Small intestine (tissue), 7 donors: Measurements from ENCODE around the gene PAPSS1. TPM values are rescaled to one million over a fixed set of nuclear protein-coding genes. Genes with fewer than 3 reads are reported as not detected.

Source experiments
- DNase-seq, 2 donors: peaks; one replicate each; pipeline versions ENCODE4 v3.0.0 to v3.0.0-alpha.2; 2013
- FAIRE-seq: peaks from 2 replicates; lab custom pipeline; 2012; peaks lifted over from hg19 to GRCh38; lab: Jason Lieb, UNC
- H3K27ac ChIP-seq, 3 donors: one replicate each; pipeline ENCODE4 v1.5.1; 2013; ENCODE audit warnings: low read length in 2 of 3, mild to moderate bottlenecking in 2 of 3, control low read depth in 1 of 3, inconsistent platforms in 1 of 3, low read depth in 1 of 3, moderate library complexity in 1 of 3
- H3K27me3 ChIP-seq, 3 donors: one replicate each; pipeline ENCODE4 v1.6.1; 2013; ENCODE audit warnings: low read length in 3 of 3, inconsistent platforms in 1 of 3; ENCODE audit not compliant: control insufficient read depth in 3 of 3, insufficient read depth in 3 of 3
- H3K36me3 ChIP-seq, 3 donors: one replicate each; pipeline ENCODE4 v1.6.1; 2013; ENCODE audit warnings: low read length in 3 of 3, inconsistent platforms in 1 of 3, low read depth in 1 of 3, mild to moderate bottlenecking in 1 of 3, moderate library complexity in 1 of 3; ENCODE audit not compliant: control insufficient read depth in 3 of 3, insufficient read depth in 2 of 3
- H3K4me1 ChIP-seq, 3 donors: one replicate each; pipeline ENCODE4 v1.6.1; 2013; ENCODE audit warnings: low read length in 2 of 3, inconsistent platforms in 1 of 3, low read depth in 1 of 3, mild to moderate bottlenecking in 1 of 3, moderate library complexity in 1 of 3; ENCODE audit not compliant: control insufficient read depth in 3 of 3, insufficient read depth in 2 of 3
- H3K4me3 ChIP-seq, 3 donors: one replicate each; pipeline ENCODE4 v1.5.1; 2013; ENCODE audit warnings: low read length in 3 of 3, control low read depth in 1 of 3, inconsistent platforms in 1 of 3, low read depth in 1 of 3, mild to moderate bottlenecking in 1 of 3, moderate library complexity in 1 of 3
- H3K9me3 ChIP-seq, 2 donors: one replicate each; pipeline ENCODE4 v1.6.1; 2013; ENCODE audit warnings: low read depth in 1 of 2, low read length in 1 of 2; ENCODE audit not compliant: control insufficient read depth in 2 of 2, insufficient read depth in 1 of 2
- WGBS, 3 donors: extraction: QIAGEN DNeasy Blood & Tissue Kit; methylation state at CpG; one replicate each; pipeline ENCODE4 v1.1.7; 2013; 5-methylcytosine and 5-hydroxymethylcytosine counted together
- polyA plus RNA-seq, 4 donors: library from polyadenylated mRNA; stranded (reverse) in 3 of 4; unstranded in 1 of 4; fragments of 200-250 nt in 3 of 4; fragments of 120-200 nt in 1 of 4; gene quantifications; one replicate each; pipeline versions ENCODE4 v1.2.1 to v1.2.3, GENCODE V29; 2013
- donor health status: healthy with polysubstance abuse.
- donor health status: control.
- donor health status: control.
- donor health status: Bipolar disorder and iron deficiency.
- donor health status: healthy.

PAPSS1 gene
- polyA plus RNA-seq, 4 donors: 15.4 to 45.0 (median 21.8) TPM

- 84 to 90% (median 86%) methylated on average over 2 of the region's 2 CpGs for WGBS, 3 donors
- DNase-seq (no peak), FAIRE-seq (no peak)
- H3K4me1 ChIP-seq: peaks cover 0 to 3% (median 0%) of the 10 kb centered on the region in 3 donors
- H3K4me3 ChIP-seq: no peak overlapping the region
- H3K27me3 ChIP-seq: no peaks in the 10 kb centered on the region
- H3K27ac ChIP-seq: no peak overlapping the region
- H3K36me3 ChIP-seq: no peaks in the 10 kb centered on the region
- no peaks in the 10 kb centered on the region for H3K9me3 ChIP-seq
These were observed 141.7 kb downstream of the PAPSS1 start for GRCh38 chr4:107578321-107578720.

- Histone ChIP-seq H3K9me3 (no peaks in the 10 kb centered on the region), H3K27ac (no peak overlapping the region), H3K4me3 (no peak overlapping the region), H3K4me1 (peaks cover 0 to 3% (median 0%) of the 10 kb centered on the region in 3 donors), H3K36me3 (no peaks in the 10 kb centered on the region), H3K27me3 (no peaks in the 10 kb centered on the region)
- no peak for FAIRE-seq
- 22 to 60% (median 38%) methylated on average over 3 of the region's 3 CpGs for WGBS, 3 donors
- DNase-seq: peak in 1 of 2 donors; percentile 30
These were observed 142.3 kb downstream of the PAPSS1 start for GRCh38 chr4:107577743-107578142.

- DNase-seq (no peak), FAIRE-seq (no peak)
- no peak overlapping the region for H3K4me3 ChIP-seq
- H3K36me3 ChIP-seq: no peaks in the 10 kb centered on the region
- H3K9me3 ChIP-seq: no peaks in the 10 kb centered on the region
- WGBS, 3 donors: 89 to 98% (median 90%) methylated on average over 10 of the region's 10 CpGs
- peaks cover 0 to 3% (median 0%) of the 10 kb centered on the region in 3 donors for H3K4me1 ChIP-seq
- no peak overlapping the region for H3K27ac ChIP-seq
- no peaks in the 10 kb centered on the region for H3K27me3 ChIP-seq
These were observed 144.8 kb downstream of the PAPSS1 start for GRCh38 chr4:107575243-107575642.

GRCh38 chr4:107572281-107572680 is 147.8 kb downstream of the PAPSS1 start:
- FAIRE-seq (no peak), DNase-seq (no peak)
- Histone ChIP-seq H3K27me3 (no peaks in the 10 kb centered on the region), H3K4me3 (no peak overlapping the region), H3K27ac (no peak overlapping the region), H3K36me3 (no peaks in the 10 kb centered on the region), H3K9me3 (no peaks in the 10 kb centered on the region), H3K4me1 (peaks cover 0 to under 1% (median 0%) of the 10 kb centered on the region in 3 donors)
- WGBS, 3 donors: 67 to 80% (median 76%) methylated on average over 2 of the region's 2 CpGs

GRCh38 chr4:107570952-107571351 is 149.1 kb downstream of the PAPSS1 start:
- no peaks in the 10 kb centered on the region for H3K27me3 ChIP-seq
- 61 to 84% (median 67%) methylated on average over 2 of the region's 2 CpGs for WGBS, 3 donors
- DNase-seq (no peak), FAIRE-seq (no peak)
- H3K4me3 ChIP-seq: no peak overlapping the region
- no peaks in the 10 kb centered on the region for H3K36me3 ChIP-seq
- H3K9me3 ChIP-seq: no peaks in the 10 kb centered on the region
- no peaks in the 10 kb centered on the region for H3K4me1 ChIP-seq
- no peak overlapping the region for H3K27ac ChIP-seq

GRCh38 chr4:107564326-107564725 is 155.7 kb downstream of the PAPSS1 start:
- no peak for DNase-seq
- peaks cover 0 to 4% of the 10 kb centered on the region in 2 donors for H3K9me3 ChIP-seq
- 18 to 39% (median 34%) methylated on average over 5 of the region's 5 CpGs for WGBS, 3 donors

More at GRCh38 chr4:107564326-107564725, 155.7 kb downstream of the PAPSS1 start:
- H3K4me1 ChIP-seq: no peaks in the 10 kb centered on the region
- no peaks in the 10 kb centered on the region for H3K27me3 ChIP-seq
- no peak overlapping the region for H3K27ac ChIP-seq
- no peak overlapping the region for H3K4me3 ChIP-seq
- no peak for FAIRE-seq
- H3K36me3 ChIP-seq: no peaks in the 10 kb centered on the region

Other genes with a start within 250 kb of the PAPSS1 start
- gene SGMS2, start 104.7 kb upstream of the PAPSS1 start, polyA plus RNA-seq: 10 to 100 TPM in 2 of 4 donors, 1 to 10 TPM in 2; 8.1 to 24.9 (median 16.6) TPM
- gene CYP2U1, start 211.3 kb upstream of the PAPSS1 start, polyA plus RNA-seq: 10 to 100 TPM in 1 of 4 donors, 1 to 10 TPM in 1, under 1 TPM in 2; 0.45 to 16.1 (median 1.8) TPM